ENCODE results near the gene ZC3H4.
"Not testable (repeated sequence)": the region's sequence is repeated elsewhere in the genome, so short reads cannot be mapped to it uniquely, and the experiment has no call there.

The ZC3H4 gene

GRCh38 chr19:47089767-47090350 is 23.7 kb downstream of the ZC3H4 start:
- DNase-seq (ENCODE audit: low read depth) = no peak
- no peak for TF ChIP-seq CTCF (IDR thresholded peaks at IDR 0.05; ENCODE audit: control insufficient read depth, insufficient read depth, low read depth, low read length, missing control alignments)
- H3K4me3 ChIP-seq (ENCODE audit: control insufficient read depth, low read depth, low read length) = no peak overlapping the region

- no peak overlapping the region for H3K4me3 ChIP-seq (ENCODE audit: control insufficient read depth, low read depth, low read length)
- DNase-seq (ENCODE audit: low read depth) = no peak
- no peak for TF ChIP-seq CTCF (IDR thresholded peaks at IDR 0.05; ENCODE audit: control insufficient read depth, insufficient read depth, low read depth, low read length, missing control alignments)
These were observed 27.3 kb downstream of the ZC3H4 start for GRCh38 chr19:47086280-47086679.

- DNase-seq (ENCODE audit: low read depth) = no peak
- no peak overlapping the region for H3K4me3 ChIP-seq (ENCODE audit: control insufficient read depth, low read depth, low read length)
- TF ChIP-seq CTCF (IDR thresholded peaks at IDR 0.05; ENCODE audit: control insufficient read depth, insufficient read depth, low read depth, low read length, missing control alignments) = no peak
These were observed 28.6 kb downstream of the ZC3H4 start for GRCh38 chr19:47084879-47085439.

DNA sequence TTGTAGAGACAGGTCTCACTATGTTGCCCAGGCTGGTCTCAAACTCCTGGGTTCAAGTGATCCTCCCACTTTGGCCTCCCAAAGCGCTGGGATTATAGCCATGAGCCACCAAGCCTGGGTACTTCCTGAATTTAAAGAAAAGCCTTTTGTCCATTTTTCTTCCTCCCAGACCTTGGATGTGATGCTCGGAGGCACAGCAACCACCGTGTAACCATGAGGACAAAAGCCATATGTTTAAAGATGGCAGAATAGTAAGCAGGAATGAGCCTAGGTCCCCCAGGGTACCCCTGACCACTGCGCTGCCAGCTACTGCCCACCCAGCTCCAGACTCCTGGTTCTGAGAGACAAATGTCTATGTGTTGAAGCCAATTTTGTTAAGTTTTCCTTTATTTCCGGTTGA is 31.1 kb downstream of the ZC3H4 start:
- no peak for TF ChIP-seq CTCF (IDR thresholded peaks at IDR 0.05; ENCODE audit: control insufficient read depth, insufficient read depth, low read depth, low read length, missing control alignments)
- no peak overlapping the region for H3K4me3 ChIP-seq (ENCODE audit: control insufficient read depth, low read depth, low read length)
- no peak for DNase-seq (ENCODE audit: low read depth)

GRCh38 chr19:47081095-47081494 is 32.5 kb downstream of the ZC3H4 start:
- TF ChIP-seq CTCF (IDR thresholded peaks at IDR 0.05; ENCODE audit: control insufficient read depth, insufficient read depth, low read depth, low read length, missing control alignments) = no peak
- no peak overlapping the region for H3K4me3 ChIP-seq (ENCODE audit: control insufficient read depth, low read depth, low read length)
- no peak for DNase-seq (ENCODE audit: low read depth)

- not testable (repeated sequence) for DNase-seq (ENCODE audit: low read depth); H3K4me3 ChIP-seq (ENCODE audit: control insufficient read depth, low read depth, low read length)
These were observed 35.2 kb downstream of the ZC3H4 start for GRCh38 chr19:47078351-47078750.

DNA sequence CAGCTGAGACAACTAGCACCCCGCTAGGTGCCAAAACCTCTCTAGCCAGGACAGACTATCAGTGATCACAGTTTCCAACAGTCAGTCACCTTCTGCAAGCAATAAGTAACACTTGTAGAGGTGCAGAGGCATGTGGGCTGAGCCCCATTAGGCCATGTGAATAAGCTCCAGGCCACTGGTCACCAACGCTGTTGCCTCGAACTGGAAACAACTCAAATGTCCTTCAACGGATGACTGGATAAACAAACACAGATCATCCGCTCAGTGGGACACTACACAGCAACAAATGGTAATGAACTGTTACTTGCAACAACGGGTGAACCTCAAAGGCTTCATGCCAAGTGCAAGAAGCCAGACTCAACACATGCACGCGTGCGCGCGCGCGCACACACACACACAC is 37.6 kb downstream of the ZC3H4 start:
- DNase-seq (ENCODE audit: low read depth) = no peak
- H3K4me3 ChIP-seq (ENCODE audit: control insufficient read depth, low read depth, low read length) = no peak overlapping the region
- TF ChIP-seq CTCF (IDR thresholded peaks at IDR 0.05; ENCODE audit: control insufficient read depth, insufficient read depth, low read depth, low read length, missing control alignments) = no peak

Measured in AG09309 (cell line).